Central memory CD8-positive, alpha-beta T cell (primary cell): ENCODE data around the gene ELF1.
"Not testable (repeated sequence)": the region's sequence is repeated elsewhere in the genome, so short reads cannot be mapped to it uniquely, and the experiment has no call there.

Source experiments
- ATAC-seq: fragments of 150-1000 bp; cut with Tn5 transposase; replicated peaks from 2 replicates; pipeline ENCODE4 v1.10.0; 2022; ENCODE audit warnings: mild to moderate bottlenecking, moderate FRiP score, moderate number of reproducible peaks; ENCODE audit not compliant: poor library complexity, severe bottlenecking; ENCODE audit errors: extremely low read depth
- DNase-seq, 2 donors: peaks; one replicate each; pipeline ENCODE4 v3.0.0; 2021; ENCODE audit warnings: low spot score in 2 of 2
- H3K27ac Mint-ChIP-seq: one replicate; pipeline ENCODE4 v1.8.0; 2022; ENCODE audit warnings: low read depth, mild to moderate bottlenecking, moderate library complexity, mixed read lengths
- H3K27me3 Mint-ChIP-seq: one replicate; pipeline ENCODE4 v1.8.0; 2022; ENCODE audit warnings: mixed read lengths
- H3K36me3 Mint-ChIP-seq: one replicate; pipeline ENCODE4 v1.8.0; 2022; ENCODE audit warnings: mild to moderate bottlenecking, moderate library complexity, mixed read lengths; ENCODE audit not compliant: insufficient read depth
- H3K4me1 Mint-ChIP-seq: one replicate; pipeline ENCODE4 v1.8.0; 2022; ENCODE audit warnings: mixed read lengths
- H3K4me3 Mint-ChIP-seq: one replicate; pipeline ENCODE4 v1.8.0; 2022; ENCODE audit warnings: mild to moderate bottlenecking, moderate library complexity, mixed read lengths
- H3K9me3 Mint-ChIP-seq: one replicate; pipeline ENCODE4 v1.8.0; 2022; ENCODE audit warnings: mixed read lengths

The ELF1 gene

DNA sequence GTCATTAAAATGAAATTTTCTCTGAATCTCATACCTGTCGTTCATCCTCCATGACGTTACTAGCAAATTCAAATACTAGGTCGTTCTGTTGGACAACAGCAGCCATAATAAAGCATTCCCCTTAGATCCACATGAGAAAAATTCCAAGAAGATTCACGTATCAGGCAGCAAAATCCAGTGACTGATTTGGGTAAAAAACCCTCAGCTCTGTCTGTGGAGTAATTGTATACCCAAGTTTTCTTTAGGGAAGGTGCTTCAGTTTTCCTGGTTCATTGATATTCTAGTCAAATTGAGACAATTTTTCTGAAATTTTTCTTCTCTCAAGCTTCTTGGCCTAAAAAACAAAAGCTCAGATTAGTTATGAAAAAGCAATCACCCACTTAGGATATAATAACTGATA is 37.2 kb downstream of the ELF1 start:
- H3K4me1 Mint-ChIP-seq = peaks cover 76% of the 10 kb centered on the region
- H3K36me3 Mint-ChIP-seq = peaks cover 29% of the 10 kb centered on the region
- DNase-seq = no peak
- H3K9me3 Mint-ChIP-seq = no peaks in the 10 kb centered on the region
- H3K4me3 Mint-ChIP-seq = peak overlapping the region; percentile 99
- peak overlapping the region; percentile 96 for H3K27ac Mint-ChIP-seq
- H3K27me3 Mint-ChIP-seq = no peaks in the 10 kb centered on the region
- no peak for ATAC-seq

- Mint-ChIP-seq H3K4me3 (peak overlapping the region; percentile 99), H3K4me1 (peaks cover 79% of the 10 kb centered on the region), H3K36me3 (peaks cover 32% of the 10 kb centered on the region), H3K9me3 (no peaks in the 10 kb centered on the region), H3K27me3 (no peaks in the 10 kb centered on the region), H3K27ac (peak overlapping the region; percentile 96)
- ATAC-seq (no peak), DNase-seq (no peak)
Observed at GRCh38 chr13:40981361-40981760, 37.8 kb downstream of the ELF1 start.

GRCh38 chr13:40980461-40980860 is 38.7 kb downstream of the ELF1 start:
- H3K36me3 Mint-ChIP-seq = peaks cover 34% of the 10 kb centered on the region

DNA sequence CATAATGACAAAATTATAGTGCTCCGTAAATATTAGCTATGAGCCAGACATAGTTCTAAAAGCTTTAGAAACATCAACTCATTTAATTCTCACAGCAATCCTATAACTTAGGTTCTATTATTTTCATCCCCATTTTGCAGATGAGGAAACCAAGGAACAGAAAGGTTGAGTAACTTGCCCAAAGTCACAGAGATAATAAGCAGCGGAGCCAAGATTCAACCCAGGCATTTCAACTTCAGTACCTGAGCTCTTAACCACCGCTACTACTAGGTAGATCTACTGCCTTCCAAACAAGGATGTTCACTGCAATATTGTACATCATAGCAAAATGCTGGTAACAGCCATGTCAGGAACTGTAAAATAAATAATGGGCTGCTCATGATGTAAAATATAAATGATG is 39.9 kb downstream of the ELF1 start:
- Mint-ChIP-seq H3K4me3 (peak overlapping the region; percentile 99), H3K27ac (peak overlapping the region; percentile 96), H3K9me3 (no peaks in the 10 kb centered on the region), H3K36me3 (peaks cover 35% of the 10 kb centered on the region), H3K4me1 (peaks cover 83% of the 10 kb centered on the region), H3K27me3 (no peaks in the 10 kb centered on the region)
- ATAC-seq = no peak
- DNase-seq = no peak

More at GRCh38 chr13:40980461-40980860, 38.7 kb downstream of the ELF1 start:
- peaks cover 79% of the 10 kb centered on the region for H3K4me1 Mint-ChIP-seq
- ATAC-seq (peak; percentile 70), DNase-seq (no peak)
- H3K4me3 Mint-ChIP-seq = peak overlapping the region; percentile 99
- peak overlapping the region; percentile 96 for H3K27ac Mint-ChIP-seq
- H3K27me3 Mint-ChIP-seq = no peaks in the 10 kb centered on the region
- H3K9me3 Mint-ChIP-seq = no peaks in the 10 kb centered on the region

DNA sequence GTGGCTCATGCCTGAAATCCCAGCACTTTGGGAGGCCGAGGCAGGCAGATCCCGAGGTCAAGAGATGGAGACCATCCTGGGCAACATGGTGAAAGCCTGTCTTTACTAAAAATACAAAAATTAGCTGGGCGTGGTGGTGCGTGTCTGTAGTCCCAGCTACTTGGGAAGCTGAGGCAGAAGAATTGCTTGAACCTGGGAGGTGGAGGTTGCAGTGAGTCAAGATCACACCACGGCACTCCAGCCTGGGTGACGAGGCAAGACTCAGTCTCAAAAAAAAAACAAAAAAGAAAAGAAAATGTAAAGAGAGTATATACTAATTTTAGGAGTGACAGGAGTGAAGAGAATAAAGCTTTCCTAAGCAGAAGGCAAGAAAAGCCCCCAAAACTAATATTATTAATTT is 41.0 kb downstream of the ELF1 start:
- H3K9me3 Mint-ChIP-seq = not testable (repeated sequence)

DNA sequence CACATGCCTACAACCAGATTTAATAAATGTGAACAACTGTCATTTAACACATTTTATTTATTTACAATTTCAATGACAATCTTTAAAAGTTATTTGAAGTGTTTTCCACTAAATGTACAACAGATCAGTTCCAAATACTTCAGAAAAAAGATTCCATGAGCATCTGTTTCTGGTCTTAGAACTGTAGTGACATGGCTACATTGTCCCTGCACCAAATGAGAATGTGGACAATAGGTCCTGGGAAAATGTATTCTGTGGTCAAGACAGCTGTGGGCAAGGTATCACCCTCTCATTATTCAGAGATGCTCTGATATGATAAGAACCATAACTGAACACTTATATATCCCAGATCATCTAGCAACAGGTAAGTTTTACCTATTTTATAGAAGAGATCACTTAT is 43.7 kb downstream of the ELF1 start:
- peaks cover 91% of the 10 kb centered on the region for H3K4me1 Mint-ChIP-seq
- ATAC-seq (no peak), DNase-seq (no peak)
- H3K9me3 Mint-ChIP-seq = no peaks in the 10 kb centered on the region
- no peaks in the 10 kb centered on the region for H3K27me3 Mint-ChIP-seq
- H3K36me3 Mint-ChIP-seq = peaks cover 20% of the 10 kb centered on the region
- peak overlapping the region; percentile 99 for H3K4me3 Mint-ChIP-seq
- peak overlapping the region; percentile 95 for H3K27ac Mint-ChIP-seq

More for the DNA sequence above, 41.0 kb downstream of the ELF1 start:
- not testable (repeated sequence) for ATAC-seq, H3K27me3 Mint-ChIP-seq, DNase-seq
- Mint-ChIP-seq H3K27ac (peak overlapping the region; percentile 95), H3K4me3 (peak overlapping the region; percentile 99), H3K4me1 (peaks cover 85% of the 10 kb centered on the region), H3K36me3 (peaks cover 29% of the 10 kb centered on the region)

- Mint-ChIP-seq H3K27me3 (no peaks in the 10 kb centered on the region), H3K36me3 (peaks cover 20% of the 10 kb centered on the region), H3K9me3 (no peaks in the 10 kb centered on the region), H3K27ac (peak overlapping the region; percentile 42), H3K4me3 (peak overlapping the region; percentile 67), H3K4me1 (peaks cover 91% of the 10 kb centered on the region)
- DNase-seq (peak in 1 of 2 donors; percentile 30), ATAC-seq (peak; percentile 79)
Observed at GRCh38 chr13:40974460-40975407, 44.4 kb downstream of the ELF1 start.

- Mint-ChIP-seq H3K9me3 (no peaks in the 10 kb centered on the region), H3K4me1 (peaks cover 89% of the 10 kb centered on the region), H3K4me3 (peak overlapping the region; percentile 37), H3K27ac (peak overlapping the region; percentile 51), H3K27me3 (no peaks in the 10 kb centered on the region), H3K36me3 (peaks cover 19% of the 10 kb centered on the region)
- no peak for DNase-seq
- no peak for ATAC-seq
Observed at GRCh38 chr13:40973409-40973808, 45.7 kb downstream of the ELF1 start.

DNA sequence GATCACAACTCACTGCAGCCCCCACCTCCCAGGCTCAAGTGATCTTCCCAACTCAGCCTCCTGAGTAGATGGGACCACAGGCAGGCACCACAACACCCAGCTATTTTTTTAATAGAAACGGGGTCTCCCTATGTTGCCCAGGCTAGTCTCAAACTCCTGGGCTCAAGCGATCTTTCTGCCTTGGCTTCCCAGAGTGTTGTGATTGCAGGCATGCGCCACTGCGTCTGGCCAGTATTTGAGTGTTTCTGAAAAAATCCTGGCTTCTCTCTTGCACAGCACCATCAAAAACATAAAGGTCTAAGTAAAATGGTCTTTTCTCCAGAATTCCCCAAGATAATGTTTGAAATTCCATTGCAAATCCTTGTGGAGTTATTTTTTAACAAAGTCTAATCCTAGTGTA is 47.8 kb downstream of the ELF1 start:
- no peak for ATAC-seq

DNA sequence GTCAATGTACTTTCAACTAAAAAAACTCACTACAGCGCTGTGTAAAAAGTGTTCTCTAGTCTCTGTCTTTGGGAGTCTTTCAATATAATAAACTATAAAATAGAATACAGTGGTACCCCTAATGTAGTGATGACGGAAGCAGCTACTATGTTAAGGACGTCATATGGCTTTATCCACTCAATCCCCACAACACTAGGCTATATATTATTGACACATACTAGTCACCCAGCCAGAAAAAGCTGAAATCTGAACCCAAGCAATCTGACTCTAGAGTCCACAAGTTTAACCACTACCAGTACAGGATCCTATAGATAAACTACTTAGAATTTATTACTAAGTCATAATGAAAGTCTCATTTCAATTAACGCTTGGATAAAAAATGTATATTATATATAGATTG is 48.3 kb downstream of the ELF1 start:
- Mint-ChIP-seq H3K4me1 (peaks cover 73% of the 10 kb centered on the region), H3K27me3 (no peaks in the 10 kb centered on the region), H3K4me3 (peak overlapping the region; percentile 52), H3K27ac (peak overlapping the region; percentile 44), H3K9me3 (no peaks in the 10 kb centered on the region), H3K36me3 (peaks cover 14% of the 10 kb centered on the region)
- ATAC-seq (no peak), DNase-seq (no peak)

More for the DNA sequence above, 47.8 kb downstream of the ELF1 start:
- H3K9me3 Mint-ChIP-seq = no peaks in the 10 kb centered on the region
- no peak for DNase-seq
- H3K27me3 Mint-ChIP-seq = no peaks in the 10 kb centered on the region
- peaks cover 14% of the 10 kb centered on the region for H3K36me3 Mint-ChIP-seq
- H3K4me1 Mint-ChIP-seq = peaks cover 78% of the 10 kb centered on the region
- peak overlapping the region; percentile 44 for H3K27ac Mint-ChIP-seq
- peak overlapping the region; percentile 52 for H3K4me3 Mint-ChIP-seq

DNA sequence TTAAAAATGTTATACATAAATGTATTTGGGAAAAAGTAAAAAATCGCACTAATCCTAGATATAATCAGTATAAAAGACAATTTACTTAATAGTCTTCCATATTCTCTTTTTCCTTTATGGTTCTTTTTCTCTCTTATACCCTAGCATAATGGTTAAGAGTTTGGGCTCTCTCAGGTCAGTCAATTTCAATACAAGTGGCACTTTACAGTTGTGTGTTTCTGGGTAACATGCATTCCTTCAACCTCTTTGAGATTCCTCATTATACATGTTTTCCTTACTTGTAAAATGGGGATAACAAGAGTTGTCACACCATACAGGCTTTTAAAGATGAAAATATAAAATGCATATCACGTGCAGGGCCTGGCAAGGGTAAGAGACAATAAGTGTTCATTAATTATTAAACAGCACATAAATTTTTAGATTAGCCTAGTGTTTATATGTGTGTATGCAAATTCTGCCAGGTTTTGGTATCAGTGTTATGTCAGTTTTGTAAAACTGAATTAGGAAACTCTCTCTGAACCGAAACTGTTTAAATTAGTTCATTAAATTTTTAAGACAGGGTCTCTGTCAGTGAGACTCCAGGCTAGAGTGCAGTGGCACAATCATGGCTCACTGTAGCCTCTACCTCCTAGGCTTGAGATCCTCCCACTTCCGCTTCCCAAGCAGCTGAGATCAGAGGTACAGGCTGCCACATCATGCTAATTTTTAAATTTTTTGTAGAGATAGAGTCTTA is 49.8 kb downstream of the ELF1 start:
- ATAC-seq = peak; percentile 35
- Mint-ChIP-seq H3K4me3 (peak overlapping the region; percentile 57), H3K27me3 (no peaks in the 10 kb centered on the region), H3K27ac (peak overlapping the region; percentile 89), H3K9me3 (no peaks in the 10 kb centered on the region), H3K4me1 (peaks cover 68% of the 10 kb centered on the region), H3K36me3 (peaks cover 11% of the 10 kb centered on the region)
- no peak for DNase-seq

- Mint-ChIP-seq H3K9me3 (no peaks in the 10 kb centered on the region), H3K4me1 (peaks cover 69% of the 10 kb centered on the region), H3K27ac (no peak overlapping the region), H3K4me3 (peak overlapping the region; percentile 20), H3K36me3 (peaks cover 14% of the 10 kb centered on the region), H3K27me3 (no peaks in the 10 kb centered on the region)
- ATAC-seq (no peak), DNase-seq (no peak)
Observed at GRCh38 chr13:40968416-40969000, 50.6 kb downstream of the ELF1 start.
